IMR-90 (cell line): ENCODE data around the gene CXCR3. TPM values are rescaled to one million over a fixed set of nuclear protein-coding genes. Genes with fewer than 3 reads are reported as not detected.
"Not testable (repeated sequence)": the region's sequence is repeated elsewhere in the genome, so short reads cannot be mapped to it uniquely, and the experiment has no call there.

Source experiments
- ATAC-seq: fragments of 200-7000 bp; cut with Tn5 transposase; 2 replicates; pipeline ENCODE4 v1.9.1; 2020; ENCODE audit warnings: low read depth, mild to moderate bottlenecking, moderate library complexity
- BruUV-seq: library from RNA; stranded (reverse); fragments of 400-500 nt; replicated peaks from 2 replicates; lab custom pipeline; 2021; lab: Mats Ljungman, UMichigan
- CTCF ChIA-PET: fragments of 300-600 bp; formaldehyde crosslinking; extraction: SDS; loops from one replicate; lab custom pipeline; 2021; ENCODE audit warnings: antibody characterized with exemption; lab: Yijun Ruan, JAX
- POLR2A ChIA-PET: fragments of 300-600 bp; sonication (Branson Sonifier 250); formaldehyde crosslinking; loops from one replicate; lab custom pipeline; 2022; ENCODE audit warnings: antibody characterized with exemption; ENCODE audit not compliant: unreplicated experiment; lab: Charles Lee
- DNase-seq: peaks from one replicate; pipeline ENCODE4 v3.0.0; 2013
- H2AFZ ChIP-seq: replicated peaks from 2 replicates; pipeline ENCODE3; 2013; ENCODE audit warnings: low read length, mild to moderate bottlenecking; ENCODE audit not compliant: poor library complexity
- H2AK5ac ChIP-seq: 2 replicates; pipeline ENCODE4 v1.6.1; 2013; ENCODE audit warnings: low read depth, low read length, inconsistent platforms
- H2AK9ac ChIP-seq: replicated peaks from 2 replicates; pipeline ENCODE3; 2013; ENCODE audit warnings: mild to moderate bottlenecking, low read depth, low read length, moderate library complexity; ENCODE audit not compliant: poor library complexity
- H2BK120ac ChIP-seq: 2 replicates; pipeline ENCODE4 v1.6.1; 2013; ENCODE audit warnings: low read depth, low read length, inconsistent platforms
- H2BK15ac ChIP-seq: 3 replicates; pipeline ENCODE4 v1.6.1; 2013; ENCODE audit warnings: low read depth, low read length, inconsistent platforms
- H2BK20ac ChIP-seq: 2 replicates; pipeline ENCODE4 v1.6.1; 2013; ENCODE audit warnings: low read depth, mild to moderate bottlenecking, inconsistent platforms, low read length, moderate library complexity
- H2BK5ac ChIP-seq: 2 replicates; pipeline ENCODE4 v1.6.1; 2013; ENCODE audit warnings: mild to moderate bottlenecking, low read depth, low read length, inconsistent platforms; ENCODE audit not compliant: poor library complexity, severe bottlenecking
- H3K14ac ChIP-seq: replicated peaks from 2 replicates; pipeline ENCODE4 v1.6.1; 2013; ENCODE audit warnings: low read depth, low read length, inconsistent platforms
- H3K18ac ChIP-seq: 2 replicates; pipeline ENCODE4 v1.6.1; 2013; ENCODE audit warnings: low read depth, low read length, control low read depth
- H3K23ac ChIP-seq: 2 replicates; pipeline ENCODE4 v1.6.1; 2013; ENCODE audit warnings: low read depth, low read length, inconsistent platforms
- H3K27ac ChIP-seq: 2 replicates; pipeline ENCODE4 v1.5.1; 2013; ENCODE audit warnings: mild to moderate bottlenecking, control low read depth, low read length; ENCODE audit not compliant: insufficient read depth
- H3K27me3 ChIP-seq: 2 replicates; pipeline ENCODE4 v1.6.1; 2013; ENCODE audit warnings: low read length; ENCODE audit not compliant: control insufficient read depth, insufficient read depth
- H3K36me3 ChIP-seq: 2 replicates; pipeline ENCODE4 v1.6.1; 2013; ENCODE audit warnings: low read length, mixed read lengths; ENCODE audit not compliant: control insufficient read depth, insufficient read depth
- H3K4ac ChIP-seq: 2 replicates; pipeline ENCODE4 v1.6.1; 2013; ENCODE audit warnings: low read depth, low read length, inconsistent platforms
- H3K4me1 ChIP-seq: 2 replicates; pipeline ENCODE4 v1.6.1; 2013; ENCODE audit warnings: low read length, mixed read lengths; ENCODE audit not compliant: control insufficient read depth, insufficient read depth
- H3K4me2 ChIP-seq: 2 replicates; pipeline ENCODE4 v1.6.1; 2013; ENCODE audit warnings: low read depth, mild to moderate bottlenecking, control low read depth, low read length, moderate library complexity
- H3K4me3 ChIP-seq: 2 replicates; pipeline ENCODE4 v1.5.1; 2013; ENCODE audit warnings: low read depth, mild to moderate bottlenecking, control low read depth, low read length, moderate library complexity; ENCODE audit not compliant: insufficient read depth
- H3K56ac ChIP-seq: 2 replicates; pipeline ENCODE4 v1.6.1; 2013; ENCODE audit warnings: low read length, inconsistent platforms; ENCODE audit not compliant: insufficient read depth; ENCODE audit errors: extremely low read depth
- H3K79me1 ChIP-seq, 2 experiments: 2 replicates each; pipeline ENCODE4 v1.6.1; 2013; ENCODE audit warnings: low read length in 2 of 2, inconsistent platforms in 1 of 2, low read depth in 1 of 2
- H3K9ac ChIP-seq: 2 replicates; pipeline ENCODE4 v1.6.1; 2013; ENCODE audit warnings: low read depth, low read length, control low read depth
- H3K9me1 ChIP-seq: 2 replicates; pipeline ENCODE4 v1.6.1; 2013; ENCODE audit warnings: low read length, inconsistent platforms; ENCODE audit not compliant: insufficient read depth
- H3K9me3 ChIP-seq: 2 replicates; pipeline ENCODE4 v1.6.1; 2013; ENCODE audit warnings: low read length; ENCODE audit not compliant: control insufficient read depth, insufficient read depth
- H4K20me1 ChIP-seq: 2 replicates; pipeline ENCODE4 v1.6.1; 2013; ENCODE audit warnings: low read length, inconsistent platforms; ENCODE audit not compliant: insufficient read depth
- H4K5ac ChIP-seq: 2 replicates; pipeline ENCODE4 v1.6.1; 2013; ENCODE audit warnings: mild to moderate bottlenecking, low read depth, low read length, control low read depth
- H4K8ac ChIP-seq, 2 experiments: 2 replicates each; pipeline ENCODE4 v1.6.1; 2013; ENCODE audit warnings: low read depth in 2 of 2, low read length in 2 of 2, control low read depth in 1 of 2, inconsistent platforms in 1 of 2
- H4K91ac ChIP-seq: 2 replicates; pipeline ENCODE4 v1.6.1; 2013; ENCODE audit warnings: low read depth, low read length, inconsistent platforms; ENCODE audit not compliant: insufficient read depth
- MAFK ChIP-seq: IDR thresholded peaks from 2 replicates; pipeline ENCODE4 v1.6.1; 2012; ENCODE audit warnings: low read depth, low read length, improper control_type of control experiment
- WGBS, 2 experiments: methylation state at CpG; one replicate each; pipeline versions ENCODE4 v1.1.5 to v1.1.7; 2013; ENCODE audit warnings: missing lambda C conversion rate in 2 of 2; ENCODE audit not compliant: insufficient read length in 1 of 2; ENCODE audit errors: extremely low coverage in 2 of 2; 5-methylcytosine and 5-hydroxymethylcytosine counted together
- dilution Hi-C: fragments of 300-500 bp; cut with HindIII; formaldehyde crosslinking; loops from one replicate; pipeline ENCODE4 v1.14.3; 2018; ENCODE audit warnings: low sequenced_read_pairs; ENCODE audit not compliant: unreplicated experiment
- in situ Hi-C: fragments of 300-500 bp; cut with MboI; formaldehyde crosslinking; loops from 3 replicates; pipeline ENCODE4 v1.14.3; 2019; ENCODE audit warnings: low sequenced_read_pairs, inconsistent platforms, mixed read lengths
- intact Hi-C: fragments of 100-400 bp; cut with micrococcal nuclease; formaldehyde crosslinking; loops from 2 replicates; pipeline ENCODE4 v1.10.0; 2022
- polyA plus RNA-seq, 3 experiments: library from polyadenylated mRNA; depleted of rRNA; stranded (reverse); fragments of >200 nt; gene quantifications; 2 replicates each; pipeline ENCODE4 v1.2.3, GENCODE V29; 2012; ENCODE audit warnings: low replicate concordance in 1 of 3
- total RNA-seq: library from RNA; depleted of rRNA; stranded (reverse); fragments of >200 nt; gene quantifications from 2 replicates; pipeline ENCODE4 v1.2.3, GENCODE V29; 2012
- TF ChIP-seq, protein P1 (sequence below): fragments of 150-350 bp; IDR thresholded peaks from 2 replicates; pipeline ENCODE4 v1.6.1; 2017; ENCODE audit warnings: mild to moderate bottlenecking, antibody characterized with exemption, low read length, low read depth

The CXCR3 gene
- total and polyA plus RNA-seq, 2 of the 4 experiments (the other 2 are of a cell fraction): not detected

DNA sequence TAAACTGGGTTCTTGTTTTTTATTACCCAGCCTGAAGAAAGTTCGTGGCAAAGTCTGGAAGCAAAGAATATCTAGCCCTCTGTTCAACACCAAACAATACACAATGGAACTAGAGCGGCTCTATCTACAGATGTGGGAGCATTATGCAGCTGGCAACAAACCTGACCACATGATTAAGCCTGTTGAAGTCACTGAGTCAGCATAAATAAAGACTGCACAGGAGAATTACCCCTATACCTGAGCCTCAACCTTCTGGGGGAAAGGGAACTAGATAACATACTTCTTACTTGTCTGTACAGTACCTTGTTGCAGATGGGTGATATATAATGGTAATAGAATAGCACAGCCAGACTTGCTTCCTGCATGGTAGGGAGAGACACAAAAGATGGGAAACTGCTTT is 44.7 kb downstream of the CXCR3 start:
- Histone ChIP-seq H3K27me3 (no peaks in the 10 kb centered on the region), H3K4me2 (no peak overlapping the region), H3K9me3 (no peaks in the 10 kb centered on the region), H3K4me1 (no peaks in the 10 kb centered on the region), H2BK20ac (no peak overlapping the region), H2BK15ac (no peak overlapping the region), H2BK120ac (no peak overlapping the region), H4K20me1 (no peaks in the 10 kb centered on the region; the same call in 1 of the 2 replicates), H4K8ac (no peak overlapping the region), H3K4me3 (no peak overlapping the region), H2AK9ac (no peak overlapping the region), H3K36me3 (peaks cover 16% of the 10 kb centered on the region), H3K56ac (no peak overlapping the region), H3K27ac (no peak overlapping the region), H3K4ac (no peak overlapping the region), H3K23ac (no peak overlapping the region), H4K91ac (no peak overlapping the region), H4K5ac (no peak overlapping the region), H3K18ac (no peak overlapping the region), H3K9me1 (no peaks in the 10 kb centered on the region), H2AK5ac (no peak overlapping the region), H3K9ac (no peak overlapping the region), H2BK5ac (no peak overlapping the region), H3K79me1 (peaks cover 0 to 7% of the 10 kb centered on the region in 2 experiments; a peak in 3 of 4 replicates), H3K14ac (no peak overlapping the region), H2AFZ (no peak overlapping the region)
- DNase-seq (no peak), ATAC-seq (no peak)
- BruUV-seq: no TSS peak
- ChIA-PET CTCF (no interaction called here), POLR2A (no interaction called here)
- intact Hi-C loops (loop anchor here (10.0 kb wide), 1 partner anchor 189 kb away; no protein-coding TSS in a partner anchor), in situ Hi-C loops (no loop called here), dilution Hi-C loops (no loop called here)
- TF ChIP-seq, protein P1, sequence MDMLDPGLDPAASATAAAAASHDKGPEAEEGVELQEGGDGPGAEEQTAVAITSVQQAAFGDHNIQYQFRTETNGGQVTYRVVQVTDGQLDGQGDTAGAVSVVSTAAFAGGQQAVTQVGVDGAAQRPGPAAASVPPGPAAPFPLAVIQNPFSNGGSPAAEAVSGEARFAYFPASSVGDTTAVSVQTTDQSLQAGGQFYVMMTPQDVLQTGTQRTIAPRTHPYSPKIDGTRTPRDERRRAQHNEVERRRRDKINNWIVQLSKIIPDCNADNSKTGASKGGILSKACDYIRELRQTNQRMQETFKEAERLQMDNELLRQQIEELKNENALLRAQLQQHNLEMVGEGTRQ: no peak
- peak; percentile 90 for TF ChIP-seq MAFK
- no CpG with 5 or more reads among the region's 2 CpGs for WGBS, 2 experiments

DNA sequence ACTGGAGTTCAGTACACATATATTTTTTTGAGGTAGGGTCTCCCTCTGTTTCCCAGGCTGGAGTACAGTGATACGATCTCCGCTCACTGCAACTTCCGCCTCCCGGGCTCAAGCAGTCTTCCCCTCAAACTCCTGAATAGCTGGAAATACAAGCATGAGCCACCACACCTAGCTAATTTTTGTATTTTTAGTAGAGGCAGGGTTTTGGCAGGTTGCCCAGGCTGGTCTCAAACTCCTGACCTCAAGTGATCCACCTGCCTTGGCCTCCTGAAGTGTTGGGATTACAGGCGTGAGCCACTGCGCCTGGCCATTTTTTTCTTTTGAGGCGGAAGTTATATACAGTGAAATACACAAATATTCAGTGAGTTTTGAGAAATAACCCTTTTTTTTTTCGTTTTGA is 46.9 kb downstream of the CXCR3 start:
- H2BK120ac ChIP-seq, H3K4ac ChIP-seq, DNase-seq, H2AK9ac ChIP-seq, BruUV-seq, H2AK5ac ChIP-seq, H3K27me3 ChIP-seq, H3K9me1 ChIP-seq, H3K27ac ChIP-seq, POLR2A ChIA-PET, ATAC-seq, H2AFZ ChIP-seq, H3K18ac ChIP-seq, H3K9me3 ChIP-seq, H3K9ac ChIP-seq, H3K56ac ChIP-seq, in situ Hi-C loops, H4K20me1 ChIP-seq, H3K14ac ChIP-seq, H2BK15ac ChIP-seq, H2BK5ac ChIP-seq, H3K79me1 ChIP-seq, H3K4me1 ChIP-seq, H4K5ac ChIP-seq, H4K91ac ChIP-seq, H3K23ac ChIP-seq, CTCF ChIA-PET, H4K8ac ChIP-seq, H3K4me2 ChIP-seq, H3K4me3 ChIP-seq, H2BK20ac ChIP-seq, dilution Hi-C loops: not testable (repeated sequence)
- no CpG with 5 or more reads among the region's 8 CpGs for WGBS, 2 experiments
- intact Hi-C loops: loop anchor here (10.0 kb wide), 1 partner anchor 187 kb away; no protein-coding TSS in a partner anchor
- H3K36me3 ChIP-seq: peaks cover 21% of the 10 kb centered on the region
